ENCODE results near the gene LRIG3.
"Not testable (repeated sequence)": the region's sequence is repeated elsewhere in the genome, so short reads cannot be mapped to it uniquely, and the experiment has no call there.

GRCh38 chr12:58855630-58856029, 64.7 kb downstream of the LRIG3 start:
- not testable (repeated sequence) for TF ChIP-seq POLR2A (IDR thresholded peaks at IDR 0.05)
- TF ChIP-seq, protein P1, sequence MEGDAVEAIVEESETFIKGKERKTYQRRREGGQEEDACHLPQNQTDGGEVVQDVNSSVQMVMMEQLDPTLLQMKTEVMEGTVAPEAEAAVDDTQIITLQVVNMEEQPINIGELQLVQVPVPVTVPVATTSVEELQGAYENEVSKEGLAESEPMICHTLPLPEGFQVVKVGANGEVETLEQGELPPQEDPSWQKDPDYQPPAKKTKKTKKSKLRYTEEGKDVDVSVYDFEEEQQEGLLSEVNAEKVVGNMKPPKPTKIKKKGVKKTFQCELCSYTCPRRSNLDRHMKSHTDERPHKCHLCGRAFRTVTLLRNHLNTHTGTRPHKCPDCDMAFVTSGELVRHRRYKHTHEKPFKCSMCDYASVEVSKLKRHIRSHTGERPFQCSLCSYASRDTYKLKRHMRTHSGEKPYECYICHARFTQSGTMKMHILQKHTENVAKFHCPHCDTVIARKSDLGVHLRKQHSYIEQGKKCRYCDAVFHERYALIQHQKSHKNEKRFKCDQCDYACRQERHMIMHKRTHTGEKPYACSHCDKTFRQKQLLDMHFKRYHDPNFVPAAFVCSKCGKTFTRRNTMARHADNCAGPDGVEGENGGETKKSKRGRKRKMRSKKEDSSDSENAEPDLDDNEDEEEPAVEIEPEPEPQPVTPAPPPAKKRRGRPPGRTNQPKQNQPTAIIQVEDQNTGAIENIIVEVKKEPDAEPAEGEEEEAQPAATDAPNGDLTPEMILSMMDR (IDR thresholded peaks at IDR 0.05): not testable (repeated sequence)

All from heart left ventricle (tissue), 13 donors.